GM03348 (cell line): ENCODE results near the gene SORCS1.

Experiments
- DNase-seq: peaks from one replicate; pipeline ENCODE4 v3.0.0; 2012; ENCODE audit warnings: low spot score

Gene SORCS1

DNA sequence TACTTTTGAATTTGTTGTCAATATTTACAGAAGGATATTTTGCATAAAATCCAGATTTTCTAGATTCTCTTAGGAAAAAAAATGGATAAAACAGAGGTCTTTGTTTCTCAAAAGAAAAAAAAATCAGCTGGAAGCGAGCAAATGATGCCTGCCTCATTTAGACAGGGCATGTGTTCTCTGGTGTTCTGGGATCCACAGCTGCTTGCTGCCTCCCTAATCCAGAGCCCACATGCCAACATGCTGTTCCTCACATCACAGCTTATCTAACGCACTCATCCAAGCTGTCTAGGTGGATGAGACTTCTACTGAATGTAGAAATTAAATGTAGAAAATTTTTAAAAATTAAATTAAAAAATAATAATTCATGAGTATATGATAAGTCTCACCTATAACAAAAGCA is 630.1 kb downstream of the SORCS1 start:
- no peak for DNase-seq

DNA sequence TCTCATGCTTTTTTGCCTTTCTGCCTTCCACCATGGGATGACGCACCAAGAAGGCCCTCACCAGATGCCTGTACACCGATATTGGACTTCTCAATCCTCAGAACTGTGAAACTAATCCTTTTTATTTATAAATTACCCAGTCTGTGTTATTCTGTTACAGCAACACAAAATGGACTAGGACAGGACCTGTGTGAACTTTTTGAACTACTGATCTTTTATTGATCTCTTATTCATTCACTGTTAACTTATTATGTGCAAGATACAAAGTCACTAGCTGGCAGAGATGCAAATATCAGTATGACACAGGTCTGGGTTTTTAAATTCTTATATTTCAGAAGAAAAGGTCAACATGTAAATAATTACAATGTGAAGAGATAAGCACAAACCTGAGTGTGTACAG is 635.8 kb downstream of the SORCS1 start:
- DNase-seq: no peak

GRCh38 chr10:106525835-106526234 is 638.7 kb downstream of the SORCS1 start:
- DNase-seq: no peak
